Omental fat pad (tissue), 4 donors: ENCODE results near the gene COPZ2. TPM values are rescaled to one million over a fixed set of nuclear protein-coding genes. Genes with fewer than 3 reads are reported as not detected.
A peak's percentile ranks its signal among the peaks of the same experiment; 100 is the strongest.

Experiments used
- ATAC-seq: fragments of 150-250 bp; one replicate; pipeline ENCODE4 v1.9.1; 2016; ENCODE audit warnings: mild to moderate bottlenecking, moderate library complexity; ENCODE audit not compliant: low FRiP score
- DNase-seq: peaks from one replicate; pipeline ENCODE4 v3.0.0-alpha.2; 2019; ENCODE audit warnings: low spot score
- total RNA-seq, 4 donors: library from RNA; depleted of rRNA; stranded (reverse); fragments of >200 nt; gene quantifications; one replicate each; pipeline ENCODE4 v1.1.0, GENCODE V29; 2016
- TF ChIP-seq, protein P1 (sequence below), 3 donors: fragments of 450-650 bp; IDR thresholded peaks; one replicate each; pipeline ENCODE4 v1.5.1; 2016 to 2017; ENCODE audit warnings: antibody characterized with exemption in 3 of 3, mild to moderate bottlenecking in 3 of 3, moderate library complexity in 2 of 3

COPZ2 gene
- total RNA-seq, 4 donors from 2014 or later, result 43.8 to 61.8 (median 49.7) TPM

DNA sequence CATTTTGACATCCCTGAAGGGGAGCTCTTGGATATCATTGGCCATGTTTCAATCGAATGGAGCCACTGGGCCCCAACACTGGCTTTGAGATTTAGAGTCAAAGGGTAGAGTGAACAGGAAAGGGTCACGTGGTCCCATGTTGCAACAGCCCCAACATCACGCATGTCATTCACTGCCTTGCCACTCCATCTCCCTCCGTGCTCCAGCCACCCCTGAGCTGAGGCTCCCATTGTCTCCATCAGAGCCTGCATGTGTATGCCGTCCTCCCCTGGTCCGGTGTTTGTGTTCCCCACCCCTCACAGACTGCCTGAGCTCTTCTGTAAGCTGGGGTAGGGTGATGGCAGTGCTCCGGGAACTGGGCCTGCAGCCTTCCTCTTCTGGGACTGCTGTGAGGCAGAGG lies 22.7 kb upstream of the COPZ2 start:
- TF ChIP-seq, protein P1, sequence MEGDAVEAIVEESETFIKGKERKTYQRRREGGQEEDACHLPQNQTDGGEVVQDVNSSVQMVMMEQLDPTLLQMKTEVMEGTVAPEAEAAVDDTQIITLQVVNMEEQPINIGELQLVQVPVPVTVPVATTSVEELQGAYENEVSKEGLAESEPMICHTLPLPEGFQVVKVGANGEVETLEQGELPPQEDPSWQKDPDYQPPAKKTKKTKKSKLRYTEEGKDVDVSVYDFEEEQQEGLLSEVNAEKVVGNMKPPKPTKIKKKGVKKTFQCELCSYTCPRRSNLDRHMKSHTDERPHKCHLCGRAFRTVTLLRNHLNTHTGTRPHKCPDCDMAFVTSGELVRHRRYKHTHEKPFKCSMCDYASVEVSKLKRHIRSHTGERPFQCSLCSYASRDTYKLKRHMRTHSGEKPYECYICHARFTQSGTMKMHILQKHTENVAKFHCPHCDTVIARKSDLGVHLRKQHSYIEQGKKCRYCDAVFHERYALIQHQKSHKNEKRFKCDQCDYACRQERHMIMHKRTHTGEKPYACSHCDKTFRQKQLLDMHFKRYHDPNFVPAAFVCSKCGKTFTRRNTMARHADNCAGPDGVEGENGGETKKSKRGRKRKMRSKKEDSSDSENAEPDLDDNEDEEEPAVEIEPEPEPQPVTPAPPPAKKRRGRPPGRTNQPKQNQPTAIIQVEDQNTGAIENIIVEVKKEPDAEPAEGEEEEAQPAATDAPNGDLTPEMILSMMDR (IDR thresholded peaks at IDR 0.05), result no peak
- ATAC-seq (peak; percentile 12), DNase-seq (no peak)

GRCh38 chr17:48059125-48059668 lies 21.6 kb upstream of the COPZ2 start:
- no peak for DNase-seq
- TF ChIP-seq, protein P1 (IDR thresholded peaks at IDR 0.05), result no peak
- no peak for ATAC-seq

- ATAC-seq (no peak), DNase-seq (no peak)
These were observed 21.0 kb upstream of the COPZ2 start for GRCh38 chr17:48058393-48059124.

DNA sequence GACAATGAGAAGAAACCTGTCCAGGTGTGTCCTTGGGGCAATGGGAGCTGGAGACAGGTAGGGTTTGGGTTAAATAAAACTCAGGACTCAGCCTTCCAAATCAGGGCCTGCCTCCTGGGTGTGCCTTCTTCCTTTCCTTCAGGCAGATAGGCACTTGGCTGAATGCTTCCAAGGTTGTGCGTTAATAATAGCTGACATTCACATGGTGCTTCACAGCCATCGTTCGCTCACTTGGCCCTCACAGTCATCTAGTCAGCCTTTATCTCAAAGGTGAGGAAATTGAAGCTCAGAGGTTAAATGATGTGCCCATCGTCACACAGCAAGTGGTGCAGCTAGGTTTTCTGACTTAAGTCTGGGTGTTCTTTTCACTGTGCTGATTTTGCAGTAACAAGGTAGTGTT lies 20.0 kb upstream of the COPZ2 start:
- ATAC-seq (no peak), DNase-seq (no peak)
- TF ChIP-seq, protein P1 (IDR thresholded peaks at IDR 0.05), result no peak

More at GRCh38 chr17:48058393-48059124, 21.0 kb upstream of the COPZ2 start:
- TF ChIP-seq, protein P1 (IDR thresholded peaks at IDR 0.05), result no peak

- ATAC-seq (no peak), DNase-seq (no peak)
- TF ChIP-seq, protein P1 (IDR thresholded peaks at IDR 0.05), result no peak
These were observed 19.3 kb upstream of the COPZ2 start for GRCh38 chr17:48056879-48057278.

GRCh38 chr17:48056246-48056745 lies 18.7 kb upstream of the COPZ2 start:
- no peak for DNase-seq
- TF ChIP-seq, protein P1 (IDR thresholded peaks at IDR 0.05), result no peak
- no peak for ATAC-seq
